Naive thymus-derived CD4-positive, alpha-beta T cell (primary cell): ENCODE results near the gene DHX40. TPM values are rescaled to one million over a fixed set of nuclear protein-coding genes. Genes with fewer than 3 reads are reported as not detected.
"Not testable (repeated sequence)": the region's sequence is repeated elsewhere in the genome, so short reads cannot be mapped to it uniquely, and the experiment has no call there.

Experiments used
- ATAC-seq: fragments of 150-1000 bp; cut with Tn5 transposase; 2 replicates; pipeline ENCODE4 v1.10.0; 2021; ENCODE audit warnings: mild to moderate bottlenecking, moderate library complexity
- CTCF ChIA-PET: fragments of 350-600 bp; sonication (Branson Sonifier 250); formaldehyde crosslinking; loops from one replicate; lab custom pipeline; 2021; ENCODE audit warnings: antibody characterized with exemption; lab: Charles Lee
- POLR2A ChIA-PET: fragments of 350-600 bp; sonication (Branson Sonifier 250); formaldehyde crosslinking; loops from one replicate; lab custom pipeline; 2021; ENCODE audit warnings: antibody characterized with exemption, inconsistent platforms; lab: Charles Lee
- DNase-seq, 9 donors: peaks; one replicate each; pipeline versions ENCODE4 v3.0.0 to v3.0.0-alpha.2; 2020 to 2022; ENCODE audit warnings: mixed read lengths in 1 of 9
- H3K27ac ChIP-seq: one replicate; pipeline ENCODE4 v1.7.0; 2013; ENCODE audit warnings: mild to moderate bottlenecking, low read depth, low read length, moderate library complexity
- H3K27me3 ChIP-seq, 2 donors: one replicate each; pipeline ENCODE4 v1.7.0; 2013; ENCODE audit warnings: low read length in 2 of 2, mild to moderate bottlenecking in 2 of 2, moderate library complexity in 2 of 2; ENCODE audit not compliant: control insufficient read depth in 2 of 2, insufficient read depth in 2 of 2
- H3K36me3 ChIP-seq, 3 experiments: 1 replicate in 2 of 3; 2 replicates in 1 of 3; pipeline ENCODE4 v1.7.0; 2013; ENCODE audit warnings: low read length in 3 of 3, mild to moderate bottlenecking in 3 of 3, moderate library complexity in 1 of 3; ENCODE audit not compliant: insufficient read depth in 3 of 3, control insufficient read depth in 2 of 3
- H3K4me1 ChIP-seq, 2 donors: one replicate each; pipeline ENCODE4 v1.7.0; 2013; ENCODE audit warnings: low read length in 2 of 2, mild to moderate bottlenecking in 2 of 2, moderate library complexity in 1 of 2; ENCODE audit not compliant: control insufficient read depth in 2 of 2, insufficient read depth in 2 of 2
- H3K4me3 ChIP-seq: 2 replicates; pipeline ENCODE4 v1.7.0; 2013; ENCODE audit warnings: mild to moderate bottlenecking, low read length
- H3K9me3 ChIP-seq, 3 experiments: 1 replicate in 2 of 3; 2 replicates in 1 of 3; pipeline ENCODE4 v1.7.0; 2013; ENCODE audit warnings: low read length in 3 of 3; ENCODE audit not compliant: control insufficient read depth in 2 of 3
- H3K27ac Mint-ChIP-seq, 9 donors: one replicate each; pipeline ENCODE4 v1.8.0; 2020 to 2022; ENCODE audit warnings: mixed read lengths in 9 of 9, mild to moderate bottlenecking in 8 of 9, moderate library complexity in 5 of 9, inconsistent platforms in 2 of 9
- H3K27me3 Mint-ChIP-seq, 5 donors: one replicate each; pipeline ENCODE4 v1.8.0; 2021 to 2022; ENCODE audit warnings: mixed read lengths in 5 of 5, mild to moderate bottlenecking in 1 of 5
- H3K36me3 Mint-ChIP-seq, 5 donors: one replicate each; pipeline ENCODE4 v1.8.0; 2020 to 2022; ENCODE audit warnings: mixed read lengths in 5 of 5, mild to moderate bottlenecking in 3 of 5, inconsistent platforms in 1 of 5
- H3K4me1 Mint-ChIP-seq, 7 donors: one replicate each; pipeline ENCODE4 v1.8.0; 2020 to 2022; ENCODE audit warnings: mixed read lengths in 7 of 7, mild to moderate bottlenecking in 3 of 7, inconsistent platforms in 1 of 7
- H3K4me3 Mint-ChIP-seq, 10 donors: one replicate each; pipeline ENCODE4 v1.8.0; 2020 to 2022; ENCODE audit warnings: mild to moderate bottlenecking in 10 of 10, mixed read lengths in 10 of 10, moderate library complexity in 6 of 10, inconsistent platforms in 2 of 10
- H3K9me3 Mint-ChIP-seq, 11 donors: one replicate each; pipeline ENCODE4 v1.8.0; 2020 to 2022; ENCODE audit warnings: mixed read lengths in 11 of 11, mild to moderate bottlenecking in 4 of 11, inconsistent platforms in 1 of 11, moderate library complexity in 1 of 11
- intact Hi-C, 2 donors: fragments of 100-400 bp; cut with micrococcal nuclease; formaldehyde crosslinking; loops; one replicate each; pipeline ENCODE4 v1.15.1; 2023
- polyA plus RNA-seq, 2 donors: library from polyadenylated mRNA; unstranded; fragments of 300-500 nt; fragmentation: Illumina TruSeq; gene quantifications; one replicate each; pipeline ENCODE4 v1.2.3, GENCODE V29; 2021
- total RNA-seq, 6 experiments: library from RNA in 5 of 6; stranded (reverse) in 5 of 6; gene quantifications; 1 replicate in 5 of 6; 2 replicates in 1 of 6; pipeline ENCODE4 v1.2.3 and lab custom pipeline; 2021 to 2026

The DHX40 gene
- total and polyA plus RNA-seq, 7 experiments from 2014 or later = 21.3 to 44.9 (median 28.5) TPM

- H3K27ac Mint-ChIP-seq, H3K9me3 ChIP-seq, ATAC-seq, H3K36me3 Mint-ChIP-seq, H3K9me3 Mint-ChIP-seq, H3K4me3 Mint-ChIP-seq, H3K36me3 ChIP-seq, intact Hi-C loops, H3K4me3 ChIP-seq, H3K27me3 ChIP-seq, H3K27ac ChIP-seq, H3K27me3 Mint-ChIP-seq, POLR2A ChIA-PET, H3K4me1 ChIP-seq, H3K4me1 Mint-ChIP-seq, DNase-seq, CTCF ChIA-PET: not testable (repeated sequence)
These were observed 18.8 kb downstream of the DHX40 start for GRCh38 chr17:59584168-59584567.

- peaks cover 0 to 43% (median 11%) of the 10 kb centered on the region in 3 experiments for H3K36me3 ChIP-seq
- H3K9me3 Mint-ChIP-seq = no peaks in the 10 kb centered on the region
- no peaks in the 10 kb centered on the region for H3K27me3 ChIP-seq
- peaks cover 11 to 39% (median 30%) of the 10 kb centered on the region in 5 donors for H3K36me3 Mint-ChIP-seq
- intact Hi-C loops = no loop called here
- H3K4me1 ChIP-seq = no peaks in the 10 kb centered on the region
- H3K4me3 ChIP-seq = no peak overlapping the region
- DNase-seq (no peak), ATAC-seq (no peak)
- no peak overlapping the region for H3K27ac ChIP-seq
- H3K4me3 Mint-ChIP-seq = no peak overlapping the region
- H3K27me3 Mint-ChIP-seq = no peaks in the 10 kb centered on the region
- ChIA-PET POLR2A (no interaction called here), CTCF (no interaction called here)
- no peak overlapping the region for H3K27ac Mint-ChIP-seq
- no peaks in the 10 kb centered on the region for H3K9me3 ChIP-seq
- peaks cover 0 to 8% (median 0%) of the 10 kb centered on the region in 7 donors for H3K4me1 Mint-ChIP-seq
These were observed 34.8 kb downstream of the DHX40 start for GRCh38 chr17:59600169-59600568.

GRCh38 chr17:59601130-59601529 lies 35.7 kb downstream of the DHX40 start:
- no peaks in the 10 kb centered on the region for H3K9me3 Mint-ChIP-seq
- peaks cover 0 to 8% (median 0%) of the 10 kb centered on the region in 7 donors for H3K4me1 Mint-ChIP-seq
- ChIA-PET POLR2A (interaction anchor here (0.6 to 1.1 kb wide), 2 partner anchors 18 to 73 kb away, joined by 3 read pairs; partner anchors contain the start of gene CLTC), CTCF (interaction anchor here (0.7 kb wide), 1 partner anchor 1330 kb away, joined by 4 read pairs; no protein-coding TSS in a partner anchor)
- no peaks in the 10 kb centered on the region for H3K27me3 ChIP-seq
- no peaks in the 10 kb centered on the region for H3K4me1 ChIP-seq
- H3K9me3 ChIP-seq = no peaks in the 10 kb centered on the region
- peaks cover 15 to 46% (median 35%) of the 10 kb centered on the region in 5 donors for H3K36me3 Mint-ChIP-seq
- no peak for DNase-seq
- H3K4me3 ChIP-seq = no peak overlapping the region
- H3K4me3 Mint-ChIP-seq = no peak overlapping the region
- peaks cover 0 to 52% (median 16%) of the 10 kb centered on the region in 3 experiments for H3K36me3 ChIP-seq
- intact Hi-C loops = no loop called here
- no peak for ATAC-seq
- peak overlapping the region in 1 of 9 donors; percentile 69 for H3K27ac Mint-ChIP-seq
- no peak overlapping the region for H3K27ac ChIP-seq
- no peaks in the 10 kb centered on the region for H3K27me3 Mint-ChIP-seq

GRCh38 chr17:59607061-59607460 lies 41.7 kb downstream of the DHX40 start:
- Histone ChIP-seq H3K36me3 (peaks cover 0 to 49% (median 16%) of the 10 kb centered on the region in 3 experiments), H3K27ac (no peak overlapping the region), H3K4me1 (no peaks in the 10 kb centered on the region), H3K27me3 (no peaks in the 10 kb centered on the region), H3K4me3 (no peak overlapping the region), H3K9me3 (no peaks in the 10 kb centered on the region)
- intact Hi-C loops = no loop called here
- Mint-ChIP-seq H3K27ac (no peak overlapping the region), H3K4me1 (peaks cover 0 to 5% (median 0%) of the 10 kb centered on the region in 7 donors), H3K9me3 (peaks cover 0 to 4% (median 0%) of the 10 kb centered on the region in 11 donors), H3K36me3 (peaks cover 16 to 53% (median 31%) of the 10 kb centered on the region in 5 donors), H3K4me3 (no peak overlapping the region), H3K27me3 (no peaks in the 10 kb centered on the region)
- ATAC-seq (no peak), DNase-seq (no peak)
- ChIA-PET POLR2A (interaction anchor here (0.6 to 1.0 kb wide), 4 partner anchors 8 to 1453 kb away, joined by 3 to 4 read pairs (median 4); no protein-coding TSS in a partner anchor), CTCF (no interaction called here)

GRCh38 chr17:59607817-59608403 lies 42.5 kb downstream of the DHX40 start:
- DNase-seq = peak in 1 of 9 donors; percentile 13
- no peak overlapping the region for H3K4me3 Mint-ChIP-seq
- no peaks in the 10 kb centered on the region for H3K27me3 Mint-ChIP-seq
- no peak for ATAC-seq
- peaks cover 0 to 5% (median 0%) of the 10 kb centered on the region in 7 donors for H3K4me1 Mint-ChIP-seq
- H3K27ac ChIP-seq = no peak overlapping the region
- peaks cover 16 to 44% (median 25%) of the 10 kb centered on the region in 5 donors for H3K36me3 Mint-ChIP-seq
- peaks cover 0 to 42% (median 14%) of the 10 kb centered on the region in 3 experiments for H3K36me3 ChIP-seq
- H3K27me3 ChIP-seq = no peaks in the 10 kb centered on the region
- peaks cover 0 to 4% (median 0%) of the 10 kb centered on the region in 11 donors for H3K9me3 Mint-ChIP-seq
- no peak overlapping the region for H3K4me3 ChIP-seq
- intact Hi-C loops = no loop called here
- H3K4me1 ChIP-seq = no peaks in the 10 kb centered on the region
- ChIA-PET POLR2A (interaction anchor here (1.0 kb wide), 1 partner anchor 32 kb away, joined by 3 read pairs; no protein-coding TSS in a partner anchor), CTCF (interaction anchor here (1.0 kb wide), 1 partner anchor 43 kb away, joined by 3 read pairs; no protein-coding TSS in a partner anchor)
- H3K27ac Mint-ChIP-seq = no peak overlapping the region
- no peaks in the 10 kb centered on the region for H3K9me3 ChIP-seq

GRCh38 chr17:59611503-59611902 lies 46.1 kb downstream of the DHX40 start:
- peaks cover 0 to 8% (median 0%) of the 10 kb centered on the region in 7 donors for H3K4me1 Mint-ChIP-seq
- CTCF ChIA-PET = no interaction called here

More at GRCh38 chr17:59611503-59611902, 46.1 kb downstream of the DHX40 start:
- H3K9me3 Mint-ChIP-seq = peaks cover 0 to 4% (median 0%) of the 10 kb centered on the region in 11 donors
- no peak overlapping the region for H3K27ac Mint-ChIP-seq
- ATAC-seq = no peak
- Histone ChIP-seq H3K36me3 (peaks cover 0 to 11% (median 0%) of the 10 kb centered on the region in 3 experiments), H3K27ac (no peak overlapping the region), H3K9me3 (no peaks in the 10 kb centered on the region), H3K4me3 (no peak overlapping the region), H3K27me3 (no peaks in the 10 kb centered on the region), H3K4me1 (no peaks in the 10 kb centered on the region)
- no peaks in the 10 kb centered on the region for H3K27me3 Mint-ChIP-seq
- intact Hi-C loops = loop anchor here (10.0 kb wide), 1 partner anchor 1277 kb away; no protein-coding TSS in a partner anchor
- H3K36me3 Mint-ChIP-seq = peaks cover 8 to 22% (median 15%) of the 10 kb centered on the region in 5 donors
- no peak for DNase-seq
- POLR2A ChIA-PET = no interaction called here
- no peak overlapping the region for H3K4me3 Mint-ChIP-seq
